ENCODE measurements around the gene OR1D2.
"Not testable (repeated sequence)": the region's sequence is repeated elsewhere in the genome, so short reads cannot be mapped to it uniquely, and the experiment has no call there.

OR1D2 gene

GRCh38 chr17:3104322-3104721 is at the start of gene OR1D2:
TSS of gene OR1D2 (minus strand) at chr17:3104422. CDS start at chr17:3092996, 11,426 bp downstream.
- no peak for DNase-seq (ENCODE audit: low read depth in 1 of 2, low spot score in 1 of 2)

GRCh38 chr17:3137494-3137893 is 33.3 kb upstream of the OR1D2 start:
- DNase-seq (ENCODE audit: low read depth in 1 of 2, low spot score in 1 of 2), result not testable (repeated sequence)

GRCh38 chr17:3127451-3127850 is 23.2 kb upstream of the OR1D2 start, which contains the start of gene OR1G1:
TSS of gene OR1G1 (minus strand) at chr17:3127551. CDS start at chr17:3127551, 0 bp downstream.
- no peak for DNase-seq (ENCODE audit: low read depth in 1 of 2, low spot score in 1 of 2)

GRCh38 chr17:3073850-3074249 is 30.4 kb downstream of the OR1D2 start:
- DNase-seq (ENCODE audit: low read depth in 1 of 2, low spot score in 1 of 2), result not testable (repeated sequence)

- DNase-seq (ENCODE audit: low read depth in 1 of 2, low spot score in 1 of 2), result not testable (repeated sequence)
Observed at GRCh38 chr17:3065192-3065591, 39.0 kb downstream of the OR1D2 start.

GRCh38 chr17:3063507-3063906 is 40.7 kb downstream of the OR1D2 start, which contains the start of gene OR1D5:
TSS of gene OR1D5 (minus strand) at chr17:3063607. CDS start at chr17:3063607, 0 bp downstream.
- DNase-seq (ENCODE audit: low read depth in 1 of 2, low spot score in 1 of 2), result not testable (repeated sequence)

GRCh38 chr17:3062824-3063377 is 41.3 kb downstream of the OR1D2 start:
- DNase-seq (ENCODE audit: low read depth in 1 of 2, low spot score in 1 of 2), result not testable (repeated sequence)

- DNase-seq (ENCODE audit: low read depth in 1 of 2, low spot score in 1 of 2), result not testable (repeated sequence)
Observed at GRCh38 chr17:3054868-3055267, 49.4 kb downstream of the OR1D2 start.

GRCh38 chr17:3049705-3050295 is 54.4 kb downstream of the OR1D2 start:
- DNase-seq (ENCODE audit: low read depth in 1 of 2, low spot score in 1 of 2), result no peak

GRCh38 chr17:3048727-3049471 is 55.3 kb downstream of the OR1D2 start:
- peak; percentile 81 to 89 for DNase-seq (ENCODE audit: low read depth in 1 of 2, low spot score in 1 of 2)

- no peak for DNase-seq (ENCODE audit: low read depth in 1 of 2, low spot score in 1 of 2)
Observed at GRCh38 chr17:3046753-3047152, 57.5 kb downstream of the OR1D2 start.

GRCh38 chr17:3043737-3044365 is 60.4 kb downstream of the OR1D2 start:
- no peak for DNase-seq (ENCODE audit: low read depth in 1 of 2, low spot score in 1 of 2)

- DNase-seq (ENCODE audit: low read depth in 1 of 2, low spot score in 1 of 2), result no peak
Observed at GRCh38 chr17:3040882-3041281, 63.3 kb downstream of the OR1D2 start.

GRCh38 chr17:3039736-3040135 is 64.5 kb downstream of the OR1D2 start:
- no peak for DNase-seq (ENCODE audit: low read depth in 1 of 2, low spot score in 1 of 2)

- no peak for DNase-seq (ENCODE audit: low read depth in 1 of 2, low spot score in 1 of 2)
Observed at GRCh38 chr17:3038941-3039340, 65.3 kb downstream of the OR1D2 start.
